Astrocyte of the cerebellum (primary cell): ENCODE results near the gene GKAP1.

Experiments used
- DNase-seq: peaks from one replicate; pipeline ENCODE4 v3.0.0-alpha.2; 2011; ENCODE audit warnings: low read depth
- H3K4me3 ChIP-seq: 2 replicates; pipeline ENCODE4 v1.5.1; 2011; ENCODE audit warnings: mild to moderate bottlenecking, low read depth, low read length, moderate library complexity
- CTCF ChIP-seq: IDR thresholded peaks from 2 replicates; pipeline ENCODE4 v1.5.1; 2012; ENCODE audit warnings: low read length, low read depth, moderate library complexity, mild to moderate bottlenecking; ENCODE audit errors: missing control alignments
- in situ Hi-C: cut with HindIII; loops from 2 replicates; pipeline ENCODE4 v1.10.0; 2017; ENCODE audit warnings: low sequenced_read_pairs

The GKAP1 gene

GRCh38 chr9:83722726-83723495 is 94.7 kb downstream of the GKAP1 start:
- in situ Hi-C loops = loop anchor here (5.0 kb wide), 1 partner anchor 41 kb away; no protein-coding TSS in a partner anchor
- no peak for TF ChIP-seq CTCF
- H3K4me3 ChIP-seq = no peak overlapping the region
- no peak for DNase-seq

- no peak overlapping the region for H3K4me3 ChIP-seq
- in situ Hi-C loops = loop anchor here (5.0 kb wide), 1 partner anchor 39 kb away; no protein-coding TSS in a partner anchor
- TF ChIP-seq CTCF = no peak
Measured at GRCh38 chr9:83721509-83721908, 96.1 kb downstream of the GKAP1 start.

GRCh38 chr9:83715794-83716193 is 101.8 kb downstream of the GKAP1 start:
- DNase-seq = no peak
- H3K4me3 ChIP-seq = no peak overlapping the region
- in situ Hi-C loops = no loop called here
- TF ChIP-seq CTCF = no peak

More at GRCh38 chr9:83721509-83721908, 96.1 kb downstream of the GKAP1 start:
- no peak for DNase-seq

GRCh38 chr9:83715221-83715620 is 102.3 kb downstream of the GKAP1 start:
- TF ChIP-seq CTCF = no peak
- no peak for DNase-seq
- in situ Hi-C loops = no loop called here
- no peak overlapping the region for H3K4me3 ChIP-seq

GRCh38 chr9:83714329-83714728 is 103.2 kb downstream of the GKAP1 start:
- TF ChIP-seq CTCF = no peak
- no peak overlapping the region for H3K4me3 ChIP-seq
- DNase-seq = no peak
- in situ Hi-C loops = no loop called here

GRCh38 chr9:83708515-83709158 is 108.9 kb downstream of the GKAP1 start:
- TF ChIP-seq CTCF = no peak
- peak overlapping the region; percentile 95 for H3K4me3 ChIP-seq
- DNase-seq = peak; percentile 6
- in situ Hi-C loops = no loop called here
